ENCODE data around the gene ZNF330. TPM values are rescaled to one million over a fixed set of nuclear protein-coding genes. Genes with fewer than 3 reads are reported as not detected.

The ZNF330 gene
- total and polyA plus RNA-seq, 2 of the 4 experiments (the other 2 are of a cell fraction): 27.2 to 34.1 TPM

DNA sequence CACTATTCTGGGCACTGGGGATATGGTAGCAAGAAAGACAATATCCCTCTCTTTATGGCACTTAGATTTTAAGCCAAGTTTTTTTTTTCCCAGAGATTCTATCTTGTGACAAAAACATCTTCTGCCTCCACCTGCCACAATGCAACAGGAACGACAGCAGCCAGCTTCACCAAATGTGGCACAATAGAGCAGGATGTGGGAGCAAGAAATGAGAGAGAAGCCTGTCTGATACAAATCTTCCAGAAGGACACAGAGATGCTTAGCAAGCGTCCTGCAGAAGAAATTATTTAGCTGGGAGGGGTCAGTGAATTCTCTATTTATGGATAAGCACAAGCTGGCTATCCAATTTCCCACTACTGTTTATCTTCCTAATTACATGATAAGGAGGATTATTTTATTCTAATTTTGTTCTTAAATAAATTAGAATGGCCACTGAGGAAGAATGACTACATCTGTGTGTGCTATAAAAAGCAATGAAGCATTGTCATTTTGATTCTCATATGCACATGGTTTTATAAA is 27.1 kb upstream of the ZNF330 start:
- Histone ChIP-seq H3K9me3 (ENCODE audit: control insufficient read depth, insufficient read depth, low read length) (no peaks in the 10 kb centered on the region), H2AFZ (replicated peaks; ENCODE audit: low read length, poor library complexity) (no peak overlapping the region), H3K79me1 (ENCODE audit: low read depth in 1 of 2, low read length in 2 of 2) (no peaks in the 10 kb centered on the region), H3K27me3 (ENCODE audit: control insufficient read depth, insufficient read depth, low read length) (peaks cover 19% of the 10 kb centered on the region), H2BK15ac (ENCODE audit: low read depth, low read length) (no peak overlapping the region), H3K4me1 (ENCODE audit: control insufficient read depth, insufficient read depth, low read length) (no peaks in the 10 kb centered on the region), H2BK20ac (ENCODE audit: low read depth, low read length) (no peak overlapping the region), H2AK5ac (ENCODE audit: low read depth, low read length) (no peak overlapping the region), H3K9ac (ENCODE audit: low read depth, low read length) (no peak overlapping the region), H2AK9ac (replicated peaks; ENCODE audit: low read depth, low read length, poor library complexity) (no peak overlapping the region), H3K4me3 (ENCODE audit: insufficient read depth, low read depth, low read length) (no peak overlapping the region), H3K27ac (ENCODE audit: insufficient read depth, low read length) (no peak overlapping the region), H3K56ac (ENCODE audit: extremely low read depth, insufficient read depth, low read length) (no peak overlapping the region), H4K8ac (ENCODE audit: low read depth in 2 of 2, low read length in 2 of 2) (no peak overlapping the region), H3K18ac (ENCODE audit: low read depth, low read length) (no peak overlapping the region), H2BK5ac (ENCODE audit: low read depth, low read length, poor library complexity, severe bottlenecking) (no peak overlapping the region), H3K14ac (replicated peaks; ENCODE audit: low read depth, low read length) (no peak overlapping the region), H3K9me1 (ENCODE audit: insufficient read depth, low read length) (no peaks in the 10 kb centered on the region), H3K36me3 (ENCODE audit: control insufficient read depth, insufficient read depth, low read length) (no peaks in the 10 kb centered on the region), H3K23ac (ENCODE audit: low read depth, low read length) (no peak overlapping the region), H4K91ac (ENCODE audit: insufficient read depth, low read depth, low read length) (no peak overlapping the region), H3K4me2 (ENCODE audit: low read depth, low read length) (no peak overlapping the region), H3K4ac (ENCODE audit: low read depth, low read length) (no peak overlapping the region), H2BK120ac (ENCODE audit: low read depth, low read length) (no peak overlapping the region), H4K5ac (ENCODE audit: low read depth, low read length) (no peak overlapping the region), H4K20me1 (ENCODE audit: insufficient read depth, low read length) (no peaks in the 10 kb centered on the region)
- POLR2A ChIA-PET (ENCODE audit: unreplicated experiment): no interaction called here
- no peak for TF ChIP-seq MAFK (IDR thresholded peaks at IDR 0.05; ENCODE audit: low read depth, low read length)
- TF ChIP-seq, protein P1, sequence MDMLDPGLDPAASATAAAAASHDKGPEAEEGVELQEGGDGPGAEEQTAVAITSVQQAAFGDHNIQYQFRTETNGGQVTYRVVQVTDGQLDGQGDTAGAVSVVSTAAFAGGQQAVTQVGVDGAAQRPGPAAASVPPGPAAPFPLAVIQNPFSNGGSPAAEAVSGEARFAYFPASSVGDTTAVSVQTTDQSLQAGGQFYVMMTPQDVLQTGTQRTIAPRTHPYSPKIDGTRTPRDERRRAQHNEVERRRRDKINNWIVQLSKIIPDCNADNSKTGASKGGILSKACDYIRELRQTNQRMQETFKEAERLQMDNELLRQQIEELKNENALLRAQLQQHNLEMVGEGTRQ (IDR thresholded peaks at IDR 0.05; ENCODE audit: low read depth, low read length): no peak
- no peak for TF ChIP-seq SMC3 (IDR thresholded peaks at IDR 0.05; ENCODE audit: low read depth, low read length)
- TF ChIP-seq POLR2A (IDR thresholded peaks at IDR 0.05; ENCODE audit: low read depth, low read length): no peak
- TF ChIP-seq, protein P2, sequence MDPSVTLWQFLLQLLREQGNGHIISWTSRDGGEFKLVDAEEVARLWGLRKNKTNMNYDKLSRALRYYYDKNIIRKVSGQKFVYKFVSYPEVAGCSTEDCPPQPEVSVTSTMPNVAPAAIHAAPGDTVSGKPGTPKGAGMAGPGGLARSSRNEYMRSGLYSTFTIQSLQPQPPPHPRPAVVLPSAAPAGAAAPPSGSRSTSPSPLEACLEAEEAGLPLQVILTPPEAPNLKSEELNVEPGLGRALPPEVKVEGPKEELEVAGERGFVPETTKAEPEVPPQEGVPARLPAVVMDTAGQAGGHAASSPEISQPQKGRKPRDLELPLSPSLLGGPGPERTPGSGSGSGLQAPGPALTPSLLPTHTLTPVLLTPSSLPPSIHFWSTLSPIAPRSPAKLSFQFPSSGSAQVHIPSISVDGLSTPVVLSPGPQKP (IDR thresholded peaks at IDR 0.05; ENCODE audit: borderline replicate concordance, low read depth, low read length): no peak
- TF ChIP-seq MXI1 (IDR thresholded peaks at IDR 0.05; ENCODE audit: borderline replicate concordance, low read depth, low read length): no peak
- no peak for TF ChIP-seq RAD21 (IDR thresholded peaks at IDR 0.05; ENCODE audit: low read length)
- TF ChIP-seq FOS (IDR thresholded peaks at IDR 0.05; ENCODE audit: low read depth, low read length): no peak
- TF ChIP-seq, protein P3, sequence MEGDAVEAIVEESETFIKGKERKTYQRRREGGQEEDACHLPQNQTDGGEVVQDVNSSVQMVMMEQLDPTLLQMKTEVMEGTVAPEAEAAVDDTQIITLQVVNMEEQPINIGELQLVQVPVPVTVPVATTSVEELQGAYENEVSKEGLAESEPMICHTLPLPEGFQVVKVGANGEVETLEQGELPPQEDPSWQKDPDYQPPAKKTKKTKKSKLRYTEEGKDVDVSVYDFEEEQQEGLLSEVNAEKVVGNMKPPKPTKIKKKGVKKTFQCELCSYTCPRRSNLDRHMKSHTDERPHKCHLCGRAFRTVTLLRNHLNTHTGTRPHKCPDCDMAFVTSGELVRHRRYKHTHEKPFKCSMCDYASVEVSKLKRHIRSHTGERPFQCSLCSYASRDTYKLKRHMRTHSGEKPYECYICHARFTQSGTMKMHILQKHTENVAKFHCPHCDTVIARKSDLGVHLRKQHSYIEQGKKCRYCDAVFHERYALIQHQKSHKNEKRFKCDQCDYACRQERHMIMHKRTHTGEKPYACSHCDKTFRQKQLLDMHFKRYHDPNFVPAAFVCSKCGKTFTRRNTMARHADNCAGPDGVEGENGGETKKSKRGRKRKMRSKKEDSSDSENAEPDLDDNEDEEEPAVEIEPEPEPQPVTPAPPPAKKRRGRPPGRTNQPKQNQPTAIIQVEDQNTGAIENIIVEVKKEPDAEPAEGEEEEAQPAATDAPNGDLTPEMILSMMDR (conservative IDR thresholded peaks at IDR 0.05; ENCODE audit: low read depth, low read length): no peak
- intact Hi-C loops (cut with micrococcal nuclease) (no loop called here), dilution Hi-C loops (cut with HindIII; ENCODE audit: low sequenced_read_pairs, unreplicated experiment) (no loop called here), in situ Hi-C loops (cut with MboI; ENCODE audit: low sequenced_read_pairs) (no loop called here)
- CTCF ChIA-PET: no interaction called here
- DNase-seq: no peak
- no TSS peak for BruUV-seq (replicated peaks)
- WGBS, 2 experiments (ENCODE audit: extremely low coverage in 2 of 2, insufficient read length in 1 of 2): no CpG with 5 or more reads among the region's 2 CpGs
- no peak for ATAC-seq (ENCODE audit: low read depth)

All from IMR-90 (cell line).